Measurements from ENCODE around the gene NIT2. TPM values are rescaled to one million over a fixed set of nuclear protein-coding genes. Genes with fewer than 3 reads are reported as not detected.

Gene NIT2
- 10 to 100 TPM; 25.9 to 81.4 (median 32.1) TPM for total RNA-seq

DNA sequence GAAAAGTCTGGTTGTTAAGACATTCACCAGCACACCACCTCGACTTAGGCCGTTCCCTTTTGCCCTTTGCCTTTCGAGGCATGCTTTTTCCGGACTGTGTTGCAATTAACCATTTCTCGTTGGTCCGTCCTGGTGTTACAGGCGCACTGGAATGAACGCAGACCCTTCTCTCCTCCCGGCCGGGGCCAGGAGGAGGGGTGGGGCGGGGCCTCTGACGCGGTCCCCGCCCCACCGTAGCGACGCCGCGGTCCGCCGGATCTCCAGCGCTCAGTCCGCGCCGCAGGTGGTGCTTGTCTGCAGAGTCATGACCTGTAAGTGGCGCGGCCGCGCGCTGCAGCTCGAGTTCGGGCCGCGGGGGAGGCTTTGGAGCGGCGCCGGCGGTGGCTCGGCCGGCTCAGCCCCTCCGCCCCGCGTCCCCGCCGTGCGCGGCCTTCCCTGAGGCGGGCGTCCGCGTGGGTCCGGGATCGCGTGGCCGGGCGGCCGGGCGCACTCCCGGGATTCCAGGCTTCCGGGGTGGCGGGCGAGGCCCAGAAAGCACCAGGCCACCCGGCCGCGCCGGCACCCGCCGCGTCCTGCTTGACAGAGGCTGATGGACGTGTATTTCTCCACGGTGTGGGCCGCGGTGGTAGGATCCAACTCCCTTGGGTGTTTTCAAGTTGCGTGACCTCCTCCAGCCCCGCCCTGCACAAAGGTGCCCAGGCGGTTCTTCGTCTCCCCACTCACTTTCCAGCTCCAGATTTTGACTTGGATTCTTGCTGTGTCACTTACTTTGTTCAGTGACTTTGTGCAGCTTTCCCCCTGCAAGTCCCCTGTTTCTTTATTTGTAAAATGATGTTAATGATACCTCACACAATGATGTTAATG, at the start of gene NIT2:
TSS of gene NIT2 (plus strand) at position 270 of the 864 bp plus-strand sequence. CDS start at position 305, 35 bp downstream.
- peaks cover 2% of the 10 kb centered on the region for H3K36me3 ChIP-seq
- no peaks in the 10 kb centered on the region for H3K27me3 ChIP-seq
- DNase-seq (ENCODE audit: low spot score in 2 of 2): peak; percentile 85 to 89
- peak within 1 kb of the TSS; percentile 90 for H3K27ac ChIP-seq
- peak in 1 of 2 donors; percentile 17 for TF ChIP-seq POLR2A (IDR thresholded peaks at IDR 0.05)
- TF ChIP-seq EP300 (IDR thresholded peaks at IDR 0.05): no peak
- peaks cover 16% of the 10 kb centered on the region for H3K4me1 ChIP-seq
- peak within 1 kb of the TSS; percentile 84 for H3K4me3 ChIP-seq
- under 1% methylated on average over 69 of the region's 77 CpGs for WGBS
- no peaks in the 10 kb centered on the region for H3K9me3 ChIP-seq

- H3K4me3 ChIP-seq: no peak overlapping the region
- no peak for DNase-seq (ENCODE audit: low spot score in 2 of 2)
- no peaks in the 10 kb centered on the region for H3K9me3 ChIP-seq
- H3K36me3 ChIP-seq: peaks cover 75% of the 10 kb centered on the region
- no peaks in the 10 kb centered on the region for H3K27me3 ChIP-seq
- TF ChIP-seq POLR2A (IDR thresholded peaks at IDR 0.05): no peak
- no peak for TF ChIP-seq CTCF (IDR thresholded peaks at IDR 0.05)
- TF ChIP-seq POLR2AphosphoS5 (IDR thresholded peaks at IDR 0.05): no peak
- no peak for TF ChIP-seq EP300 (IDR thresholded peaks at IDR 0.05)
- no peak overlapping the region for H3K27ac ChIP-seq
- no peaks in the 10 kb centered on the region for H3K4me1 ChIP-seq
Observed at GRCh38 chr3:100288288-100288894, 46.2 kb upstream of the NIT2 start.

GRCh38 chr3:100289339-100289738, 45.2 kb upstream of the NIT2 start:
- Histone ChIP-seq H3K4me1 (no peaks in the 10 kb centered on the region), H3K27me3 (no peaks in the 10 kb centered on the region), H3K4me3 (no peak overlapping the region), H3K9me3 (no peaks in the 10 kb centered on the region), H3K27ac (no peak overlapping the region), H3K36me3 (peaks cover 71% of the 10 kb centered on the region)
- 76% methylated on average over 2 of the region's 2 CpGs for WGBS
- DNase-seq (ENCODE audit: low spot score in 2 of 2): no peak
- no peak for TF ChIP-seq EP300 (IDR thresholded peaks at IDR 0.05)
- TF ChIP-seq POLR2AphosphoS5 (IDR thresholded peaks at IDR 0.05): no peak
- no peak for TF ChIP-seq CTCF (IDR thresholded peaks at IDR 0.05)
- TF ChIP-seq POLR2A (IDR thresholded peaks at IDR 0.05): no peak

GRCh38 chr3:100295089-100295488, 39.5 kb upstream of the NIT2 start:
- H3K27ac ChIP-seq: no peak overlapping the region
- DNase-seq (ENCODE audit: low spot score in 2 of 2): no peak
- TF ChIP-seq CTCF (IDR thresholded peaks at IDR 0.05): no peak
- no peak for TF ChIP-seq EP300 (IDR thresholded peaks at IDR 0.05)
- TF ChIP-seq POLR2AphosphoS5 (IDR thresholded peaks at IDR 0.05): no peak
- no peak for TF ChIP-seq POLR2A (IDR thresholded peaks at IDR 0.05)
- no peaks in the 10 kb centered on the region for H3K9me3 ChIP-seq
- no peak overlapping the region for H3K4me3 ChIP-seq
- H3K36me3 ChIP-seq: peaks cover 73% of the 10 kb centered on the region
- no peaks in the 10 kb centered on the region for H3K27me3 ChIP-seq
- H3K4me1 ChIP-seq: no peaks in the 10 kb centered on the region
- WGBS: 100% methylated on average over 1 of the region's 1 CpG

- no peak for DNase-seq (ENCODE audit: low spot score in 2 of 2)
- Histone ChIP-seq H3K27me3 (no peaks in the 10 kb centered on the region), H3K4me3 (no peak overlapping the region), H3K36me3 (peaks cover 62% of the 10 kb centered on the region), H3K27ac (no peak overlapping the region), H3K9me3 (no peaks in the 10 kb centered on the region), H3K4me1 (no peaks in the 10 kb centered on the region)
- 89% methylated on average over 2 of the region's 2 CpGs for WGBS
- TF ChIP-seq CTCF (IDR thresholded peaks at IDR 0.05) (no peak), POLR2AphosphoS5 (IDR thresholded peaks at IDR 0.05) (no peak), EP300 (IDR thresholded peaks at IDR 0.05) (no peak), POLR2A (IDR thresholded peaks at IDR 0.05) (no peak)
Observed at GRCh38 chr3:100297784-100298183, 36.8 kb upstream of the NIT2 start.

Measured in suprapubic skin (tissue), 4 donors.